ENCODE results near the gene DAPP1. TPM values are rescaled to one million over a fixed set of nuclear protein-coding genes. Genes with fewer than 3 reads are reported as not detected.

DAPP1 gene
- total RNA-seq, 1 experiment from 2014 or later, result not detected

DNA sequence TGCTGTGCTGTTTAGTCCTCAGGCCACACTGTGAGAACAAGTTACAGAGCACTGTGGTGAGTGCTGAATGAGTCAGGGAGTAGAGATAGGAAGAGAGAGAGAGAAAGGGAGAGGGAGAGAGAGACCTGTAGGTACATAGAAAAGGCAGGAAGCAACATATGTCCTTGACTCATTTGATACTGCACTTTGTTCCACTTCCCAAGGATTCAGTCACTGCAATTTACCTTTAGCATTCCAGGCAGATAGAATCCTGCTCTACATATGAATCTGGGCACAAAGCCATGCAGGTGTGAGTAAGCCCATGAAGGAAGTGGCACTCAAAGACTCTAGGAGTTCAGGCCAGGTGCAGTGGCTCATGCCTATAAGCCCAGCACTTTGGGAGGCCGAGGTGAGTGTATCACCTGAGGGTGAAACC lies 1.0 kb upstream of the DAPP1 start:
- TF ChIP-seq, protein P1, sequence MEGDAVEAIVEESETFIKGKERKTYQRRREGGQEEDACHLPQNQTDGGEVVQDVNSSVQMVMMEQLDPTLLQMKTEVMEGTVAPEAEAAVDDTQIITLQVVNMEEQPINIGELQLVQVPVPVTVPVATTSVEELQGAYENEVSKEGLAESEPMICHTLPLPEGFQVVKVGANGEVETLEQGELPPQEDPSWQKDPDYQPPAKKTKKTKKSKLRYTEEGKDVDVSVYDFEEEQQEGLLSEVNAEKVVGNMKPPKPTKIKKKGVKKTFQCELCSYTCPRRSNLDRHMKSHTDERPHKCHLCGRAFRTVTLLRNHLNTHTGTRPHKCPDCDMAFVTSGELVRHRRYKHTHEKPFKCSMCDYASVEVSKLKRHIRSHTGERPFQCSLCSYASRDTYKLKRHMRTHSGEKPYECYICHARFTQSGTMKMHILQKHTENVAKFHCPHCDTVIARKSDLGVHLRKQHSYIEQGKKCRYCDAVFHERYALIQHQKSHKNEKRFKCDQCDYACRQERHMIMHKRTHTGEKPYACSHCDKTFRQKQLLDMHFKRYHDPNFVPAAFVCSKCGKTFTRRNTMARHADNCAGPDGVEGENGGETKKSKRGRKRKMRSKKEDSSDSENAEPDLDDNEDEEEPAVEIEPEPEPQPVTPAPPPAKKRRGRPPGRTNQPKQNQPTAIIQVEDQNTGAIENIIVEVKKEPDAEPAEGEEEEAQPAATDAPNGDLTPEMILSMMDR (IDR thresholded peaks at IDR 0.05; ENCODE audit: insufficient read depth in 1 of 2, low read depth in 1 of 2, low read length in 1 of 2, severe bottlenecking in 1 of 2, unreplicated experiment in 1 of 2), result no peak
- Mint-ChIP-seq H3K9me3 (ENCODE audit: unreplicated experiment) (no peaks in the 10 kb centered on the region), H3K36me3 (ENCODE audit: insufficient read depth, unreplicated experiment) (no peaks in the 10 kb centered on the region), H3K4me1 (ENCODE audit: low read depth, unreplicated experiment) (no peaks in the 10 kb centered on the region), H3K27ac (ENCODE audit: unreplicated experiment) (no peak overlapping the region), H3K27me3 (ENCODE audit: insufficient read depth, unreplicated experiment) (peaks cover 3% of the 10 kb centered on the region), H3K4me3 (ENCODE audit: unreplicated experiment) (no peak overlapping the region)
- H3K9me3 ChIP-seq, result no peaks in the 10 kb centered on the region
- no peaks in the 10 kb centered on the region for H3K27me3 ChIP-seq (replicated peaks; ENCODE audit: control insufficient read depth, insufficient read depth, low read length)
- no peaks in the 10 kb centered on the region for H3K4me1 ChIP-seq
- no TSS peak for BruUV-seq (replicated peaks)
- ChIA-PET POLR2A (no interaction called here), CTCF (no interaction called here)
- H3K4me3 ChIP-seq (ENCODE audit: low read depth, low read length), result no peak overlapping the region
- H3K36me3 ChIP-seq (ENCODE audit: control insufficient read depth, insufficient read depth, low read length), result no peaks in the 10 kb centered on the region
- intact Hi-C loops (cut with micrococcal nuclease; ENCODE audit: unreplicated experiment), result no loop called here
- no peak for DNase-seq

DNA sequence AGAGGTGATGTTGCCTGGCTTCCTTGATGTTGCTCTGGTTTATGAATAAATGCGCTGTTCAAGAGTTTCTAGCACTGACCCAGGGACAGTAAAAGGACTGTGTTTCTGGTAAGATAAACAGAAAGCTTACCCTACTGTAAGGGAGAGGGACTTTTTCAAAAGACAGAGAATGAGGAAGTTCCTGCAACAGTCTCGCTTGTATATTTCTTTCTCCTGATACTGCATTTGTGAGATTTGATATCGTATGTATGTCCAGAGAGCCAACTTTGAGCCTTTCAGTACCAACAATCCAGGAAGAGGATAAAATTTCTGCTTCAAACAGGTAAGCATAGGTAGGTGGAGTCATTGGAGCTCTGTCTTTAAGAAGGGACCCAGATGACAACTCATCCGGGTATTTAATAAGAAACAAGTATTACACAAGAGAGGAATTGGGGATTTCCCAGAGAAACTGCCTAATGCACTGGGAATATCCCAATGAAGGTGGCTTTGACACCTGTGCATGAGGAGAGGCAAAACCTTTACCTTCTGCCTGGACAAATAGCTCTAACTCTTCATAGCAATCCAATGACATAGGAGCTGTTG lies 773 bp downstream of the DAPP1 start:
- no peak for DNase-seq
- Mint-ChIP-seq H3K27ac (ENCODE audit: unreplicated experiment) (no peak overlapping the region), H3K9me3 (ENCODE audit: unreplicated experiment) (no peaks in the 10 kb centered on the region), H3K4me1 (ENCODE audit: low read depth, unreplicated experiment) (no peaks in the 10 kb centered on the region), H3K27me3 (ENCODE audit: insufficient read depth, unreplicated experiment) (peaks cover 3% of the 10 kb centered on the region), H3K36me3 (ENCODE audit: insufficient read depth, unreplicated experiment) (no peaks in the 10 kb centered on the region), H3K4me3 (ENCODE audit: unreplicated experiment) (no peak overlapping the region)
- CTCF ChIA-PET, result no interaction called here
- no peaks in the 10 kb centered on the region for H3K27me3 ChIP-seq (replicated peaks; ENCODE audit: control insufficient read depth, insufficient read depth, low read length)
- BruUV-seq (replicated peaks), result no TSS peak
- H3K4me1 ChIP-seq, result no peaks in the 10 kb centered on the region
- intact Hi-C loops (cut with micrococcal nuclease; ENCODE audit: unreplicated experiment), result no loop called here
- POLR2A ChIA-PET, result no interaction called here
- TF ChIP-seq, protein P1 (IDR thresholded peaks at IDR 0.05; ENCODE audit: insufficient read depth in 1 of 2, low read depth in 1 of 2, low read length in 1 of 2, severe bottlenecking in 1 of 2, unreplicated experiment in 1 of 2), result no peak
- H3K9me3 ChIP-seq, result no peaks in the 10 kb centered on the region
- no peaks in the 10 kb centered on the region for H3K36me3 ChIP-seq (ENCODE audit: control insufficient read depth, insufficient read depth, low read length)
- H3K4me3 ChIP-seq (ENCODE audit: low read depth, low read length), result no peak overlapping the region

DNA sequence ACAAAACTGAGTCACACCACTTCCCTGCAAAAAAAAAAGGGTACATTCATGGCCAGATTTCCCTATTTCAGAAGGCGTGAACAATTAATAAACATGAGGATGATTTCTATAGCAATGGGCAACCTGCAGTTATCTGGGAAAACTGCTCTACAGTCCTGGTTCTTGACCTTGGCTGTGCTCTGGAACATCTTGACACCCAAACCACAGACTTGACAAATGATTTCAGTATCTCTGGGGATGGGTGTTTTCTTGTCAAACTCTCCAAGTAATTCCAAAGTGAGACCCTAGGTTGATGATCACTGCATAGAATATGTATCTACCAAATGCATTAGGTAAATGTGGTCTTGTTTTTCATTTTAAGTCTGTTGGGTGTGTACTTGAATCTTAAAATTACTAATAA lies 2.0 kb downstream of the DAPP1 start:
- Mint-ChIP-seq H3K9me3 (ENCODE audit: unreplicated experiment) (no peaks in the 10 kb centered on the region), H3K4me3 (ENCODE audit: unreplicated experiment) (no peak overlapping the region), H3K36me3 (ENCODE audit: insufficient read depth, unreplicated experiment) (no peaks in the 10 kb centered on the region), H3K27me3 (ENCODE audit: insufficient read depth, unreplicated experiment) (peaks cover 3% of the 10 kb centered on the region), H3K4me1 (ENCODE audit: low read depth, unreplicated experiment) (no peaks in the 10 kb centered on the region), H3K27ac (ENCODE audit: unreplicated experiment) (no peak overlapping the region)
- ChIA-PET POLR2A (no interaction called here), CTCF (no interaction called here)
- no TSS peak for BruUV-seq (replicated peaks)
- Histone ChIP-seq H3K4me1 (no peaks in the 10 kb centered on the region), H3K9me3 (no peaks in the 10 kb centered on the region), H3K4me3 (ENCODE audit: low read depth, low read length) (no peak overlapping the region), H3K36me3 (ENCODE audit: control insufficient read depth, insufficient read depth, low read length) (no peaks in the 10 kb centered on the region), H3K27me3 (replicated peaks; ENCODE audit: control insufficient read depth, insufficient read depth, low read length) (no peaks in the 10 kb centered on the region)
- intact Hi-C loops (cut with micrococcal nuclease; ENCODE audit: unreplicated experiment), result no loop called here
- no peak for DNase-seq
- TF ChIP-seq, protein P1 (IDR thresholded peaks at IDR 0.05; ENCODE audit: insufficient read depth in 1 of 2, low read depth in 1 of 2, low read length in 1 of 2, severe bottlenecking in 1 of 2, unreplicated experiment in 1 of 2), result no peak

Measured in Caco-2 (cell line).